Activated CD8-positive, alpha-beta T cell treated with anti-CD3 and anti-CD28 coated beads, Interleukin-2, amount 10 ng/mL, durations not matched to agents 7 days and 5 days (primary cell): ENCODE data around the gene ABLIM2. TPM values are rescaled to one million over a fixed set of nuclear protein-coding genes. Genes with fewer than 3 reads are reported as not detected.
A peak's percentile ranks its signal among the peaks of the same experiment; 100 is the strongest.

Source experiments
- ATAC-seq: fragments of 150-1000 bp; cut with Tn5 transposase; one replicate; pipeline ENCODE4 v1.10.0; 2021; ENCODE audit warnings: moderate library complexity
- CTCF ChIA-PET: fragments of 350-600 bp; sonication (Branson Sonifier 250); formaldehyde crosslinking; loops from one replicate; lab custom pipeline; 2021; ENCODE audit warnings: antibody characterized with exemption; lab: Charles Lee
- POLR2A ChIA-PET: fragments of 350-600 bp; sonication (Branson Sonifier 250); formaldehyde crosslinking; loops from one replicate; lab custom pipeline; 2021; ENCODE audit warnings: antibody characterized with exemption; lab: Charles Lee
- DNase-seq: peaks from one replicate; pipeline ENCODE4 v3.0.0-alpha.2; 2020
- H3K27ac Mint-ChIP-seq: one replicate; pipeline ENCODE4 v1.8.0; 2021; ENCODE audit warnings: mild to moderate bottlenecking, mixed read lengths
- H3K27me3 Mint-ChIP-seq: one replicate; pipeline ENCODE4 v1.8.0; 2021; ENCODE audit warnings: low read depth, mixed read lengths
- H3K36me3 Mint-ChIP-seq: one replicate; pipeline ENCODE4 v1.8.0; 2021; ENCODE audit warnings: low read depth, mixed read lengths
- H3K4me1 Mint-ChIP-seq: one replicate; pipeline ENCODE4 v1.8.0; 2021; ENCODE audit warnings: low read depth, mixed read lengths
- H3K4me3 Mint-ChIP-seq: one replicate; pipeline ENCODE4 v1.8.0; 2021; ENCODE audit warnings: mild to moderate bottlenecking, mixed read lengths
- H3K9me3 Mint-ChIP-seq: one replicate; pipeline ENCODE4 v1.8.0; 2022; ENCODE audit warnings: mixed read lengths; ENCODE audit not compliant: insufficient read depth
- total RNA-seq, 2 experiments: library from RNA; stranded (reverse); gene quantifications; one replicate each; pipeline ENCODE4 v1.2.3, GENCODE V29; 2021

Gene ABLIM2
- total RNA-seq, 2 experiments from 2014 or later, result 0.42 to 0.55 TPM

GRCh38 chr4:8086783-8087445, 71.7 kb downstream of the ABLIM2 start:
- no peaks in the 10 kb centered on the region for H3K9me3 Mint-ChIP-seq
- ChIA-PET POLR2A (no interaction called here), CTCF (no interaction called here)
- H3K27ac Mint-ChIP-seq, result no peak overlapping the region
- no peaks in the 10 kb centered on the region for H3K36me3 Mint-ChIP-seq
- no peaks in the 10 kb centered on the region for H3K4me1 Mint-ChIP-seq
- DNase-seq (no peak), ATAC-seq (no peak)
- no peaks in the 10 kb centered on the region for H3K27me3 Mint-ChIP-seq
- no peak overlapping the region for H3K4me3 Mint-ChIP-seq

- ChIA-PET CTCF (no interaction called here), POLR2A (no interaction called here)
- Mint-ChIP-seq H3K4me1 (no peaks in the 10 kb centered on the region), H3K27ac (no peak overlapping the region), H3K4me3 (no peak overlapping the region), H3K9me3 (no peaks in the 10 kb centered on the region), H3K27me3 (no peaks in the 10 kb centered on the region), H3K36me3 (no peaks in the 10 kb centered on the region)
- no peak for ATAC-seq
- no peak for DNase-seq
Observed at GRCh38 chr4:8085491-8086117, 73.0 kb downstream of the ABLIM2 start.

DNA sequence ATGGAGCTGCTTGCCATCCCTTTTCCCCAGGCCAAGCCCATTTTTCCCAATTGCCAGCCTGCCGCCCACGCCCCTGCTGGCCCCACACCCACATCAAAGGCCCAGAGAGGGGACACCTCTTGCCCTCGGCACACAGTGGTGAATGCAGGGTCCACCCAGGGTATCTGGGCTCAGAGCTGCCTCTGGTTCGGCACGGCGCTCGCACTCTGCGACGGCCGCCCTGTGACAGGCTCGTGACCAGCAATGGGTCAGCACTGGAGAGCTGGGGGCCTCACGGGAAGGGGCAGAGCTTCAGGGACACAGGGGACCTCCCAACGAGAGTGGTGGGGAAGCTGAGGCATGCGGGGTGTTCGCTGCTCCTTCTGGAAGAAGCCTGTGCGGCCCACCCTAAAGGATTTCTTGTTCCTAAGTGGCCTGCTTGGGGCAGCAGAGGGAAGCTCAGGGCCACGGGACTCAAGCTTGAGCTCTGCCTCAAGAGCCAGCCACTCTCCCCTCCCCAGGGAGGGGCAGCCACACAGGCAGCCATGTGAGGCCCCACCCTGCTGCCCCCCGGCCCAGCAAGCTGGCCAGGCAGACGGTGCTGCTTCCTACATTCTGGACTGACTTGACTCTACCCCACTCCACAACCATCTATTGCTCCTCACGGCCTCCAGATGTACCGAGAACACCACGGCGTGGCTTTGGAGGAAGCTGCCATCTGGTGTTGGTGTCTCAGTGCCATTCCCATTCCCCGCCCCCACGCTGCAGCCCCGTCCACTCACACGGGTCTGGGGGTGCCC, 73.7 kb downstream of the ABLIM2 start:
- no peaks in the 10 kb centered on the region for H3K27me3 Mint-ChIP-seq
- no peak overlapping the region for H3K27ac Mint-ChIP-seq
- no peaks in the 10 kb centered on the region for H3K9me3 Mint-ChIP-seq
- H3K4me3 Mint-ChIP-seq, result no peak overlapping the region
- no peak for ATAC-seq
- no peaks in the 10 kb centered on the region for H3K4me1 Mint-ChIP-seq
- ChIA-PET POLR2A (no interaction called here), CTCF (no interaction called here)
- H3K36me3 Mint-ChIP-seq, result no peaks in the 10 kb centered on the region
- DNase-seq, result no peak

- Mint-ChIP-seq H3K36me3 (no peaks in the 10 kb centered on the region), H3K9me3 (no peaks in the 10 kb centered on the region), H3K4me1 (no peaks in the 10 kb centered on the region), H3K4me3 (no peak overlapping the region), H3K27me3 (no peaks in the 10 kb centered on the region), H3K27ac (no peak overlapping the region)
- no peak for ATAC-seq
- DNase-seq, result no peak
- ChIA-PET POLR2A (no interaction called here), CTCF (no interaction called here)
Observed at GRCh38 chr4:8084031-8084660, 74.5 kb downstream of the ABLIM2 start.

DNA sequence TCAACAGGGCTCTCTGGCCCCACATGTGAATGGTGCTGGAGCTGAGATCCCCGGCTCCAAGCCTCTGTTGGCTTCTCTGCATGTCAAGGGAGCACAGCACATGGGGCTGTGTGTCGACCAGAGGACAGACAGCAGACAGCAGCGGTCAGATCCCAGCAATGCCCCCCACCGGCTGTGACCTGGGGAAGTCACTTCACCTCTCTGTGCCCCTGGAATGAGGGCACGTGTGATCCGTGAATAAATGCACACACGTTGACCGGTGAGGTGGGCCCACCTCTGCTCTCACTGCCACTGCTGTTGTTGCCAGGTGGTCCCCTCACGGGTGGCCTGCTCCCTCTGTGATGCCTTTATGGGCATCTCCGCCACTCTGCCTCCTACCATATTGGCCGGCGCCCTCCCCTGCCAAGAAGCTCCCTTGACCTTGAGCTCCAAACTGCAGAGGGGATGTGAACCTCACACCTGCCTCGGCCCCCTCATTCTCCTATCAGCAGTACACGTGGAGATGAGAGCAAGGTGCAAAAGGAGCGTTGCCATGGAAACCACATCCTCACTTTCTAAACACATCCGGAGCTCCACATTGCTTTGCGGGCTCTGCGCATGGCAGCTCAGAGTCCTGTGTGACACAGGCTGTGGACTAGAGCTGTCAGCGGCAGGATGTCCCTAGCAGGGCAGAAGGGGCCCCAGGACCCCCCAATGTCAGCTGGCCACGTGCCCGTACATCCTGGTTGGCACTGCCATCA, 75.4 kb downstream of the ABLIM2 start:
- Mint-ChIP-seq H3K36me3 (no peaks in the 10 kb centered on the region), H3K27ac (no peak overlapping the region), H3K27me3 (no peaks in the 10 kb centered on the region), H3K9me3 (no peaks in the 10 kb centered on the region), H3K4me3 (no peak overlapping the region), H3K4me1 (no peaks in the 10 kb centered on the region)
- ATAC-seq (no peak), DNase-seq (peak; percentile 27)
- POLR2A ChIA-PET, result no interaction called here
- CTCF ChIA-PET, result no interaction called here

GRCh38 chr4:8082517-8083055, 76.0 kb downstream of the ABLIM2 start:
- ATAC-seq, result no peak
- Mint-ChIP-seq H3K36me3 (no peaks in the 10 kb centered on the region), H3K27me3 (no peaks in the 10 kb centered on the region), H3K4me1 (no peaks in the 10 kb centered on the region), H3K27ac (no peak overlapping the region), H3K4me3 (no peak overlapping the region), H3K9me3 (no peaks in the 10 kb centered on the region)
- POLR2A ChIA-PET, result no interaction called here
- DNase-seq, result no peak
- CTCF ChIA-PET, result no interaction called here

- H3K4me1 Mint-ChIP-seq, result no peaks in the 10 kb centered on the region
- no peaks in the 10 kb centered on the region for H3K9me3 Mint-ChIP-seq
- no peaks in the 10 kb centered on the region for H3K36me3 Mint-ChIP-seq
- ChIA-PET CTCF (no interaction called here), POLR2A (no interaction called here)
- ATAC-seq, result no peak
- H3K27me3 Mint-ChIP-seq, result no peaks in the 10 kb centered on the region
- no peak overlapping the region for H3K4me3 Mint-ChIP-seq
- H3K27ac Mint-ChIP-seq, result no peak overlapping the region
- no peak for DNase-seq
Observed at GRCh38 chr4:8081621-8082516, 76.7 kb downstream of the ABLIM2 start.

DNA sequence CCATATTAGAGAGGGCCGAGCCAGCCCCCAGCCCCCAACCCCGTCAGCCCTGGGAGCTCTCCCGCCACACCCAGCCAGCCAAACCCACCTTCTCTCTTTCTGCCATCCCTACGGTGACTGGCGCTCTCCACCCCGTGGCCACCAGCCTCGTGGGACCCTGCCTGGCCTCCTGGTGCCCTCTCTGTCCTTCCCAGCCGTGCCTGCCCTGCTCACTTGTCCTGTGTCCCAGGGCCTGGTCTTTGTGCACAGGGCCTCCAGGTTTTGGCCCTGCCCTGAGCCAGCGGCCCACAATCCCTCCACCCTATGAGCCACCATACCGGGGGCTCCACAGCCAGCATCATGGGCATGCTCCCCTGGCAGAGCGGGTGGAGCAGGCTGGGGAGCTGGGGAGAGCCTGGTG, 77.4 kb downstream of the ABLIM2 start:
- Mint-ChIP-seq H3K27ac (no peak overlapping the region), H3K27me3 (no peaks in the 10 kb centered on the region), H3K9me3 (no peaks in the 10 kb centered on the region), H3K4me1 (no peaks in the 10 kb centered on the region), H3K36me3 (no peaks in the 10 kb centered on the region), H3K4me3 (no peak overlapping the region)
- ChIA-PET POLR2A (no interaction called here), CTCF (no interaction called here)
- ATAC-seq (no peak), DNase-seq (no peak)

GRCh38 chr4:8080754-8081065, 77.9 kb downstream of the ABLIM2 start:
- Mint-ChIP-seq H3K36me3 (no peaks in the 10 kb centered on the region), H3K4me3 (no peak overlapping the region), H3K27me3 (no peaks in the 10 kb centered on the region), H3K4me1 (no peaks in the 10 kb centered on the region), H3K9me3 (no peaks in the 10 kb centered on the region), H3K27ac (no peak overlapping the region)
- no peak for ATAC-seq
- POLR2A ChIA-PET, result no interaction called here
- no peak for DNase-seq
- CTCF ChIA-PET, result no interaction called here

DNA sequence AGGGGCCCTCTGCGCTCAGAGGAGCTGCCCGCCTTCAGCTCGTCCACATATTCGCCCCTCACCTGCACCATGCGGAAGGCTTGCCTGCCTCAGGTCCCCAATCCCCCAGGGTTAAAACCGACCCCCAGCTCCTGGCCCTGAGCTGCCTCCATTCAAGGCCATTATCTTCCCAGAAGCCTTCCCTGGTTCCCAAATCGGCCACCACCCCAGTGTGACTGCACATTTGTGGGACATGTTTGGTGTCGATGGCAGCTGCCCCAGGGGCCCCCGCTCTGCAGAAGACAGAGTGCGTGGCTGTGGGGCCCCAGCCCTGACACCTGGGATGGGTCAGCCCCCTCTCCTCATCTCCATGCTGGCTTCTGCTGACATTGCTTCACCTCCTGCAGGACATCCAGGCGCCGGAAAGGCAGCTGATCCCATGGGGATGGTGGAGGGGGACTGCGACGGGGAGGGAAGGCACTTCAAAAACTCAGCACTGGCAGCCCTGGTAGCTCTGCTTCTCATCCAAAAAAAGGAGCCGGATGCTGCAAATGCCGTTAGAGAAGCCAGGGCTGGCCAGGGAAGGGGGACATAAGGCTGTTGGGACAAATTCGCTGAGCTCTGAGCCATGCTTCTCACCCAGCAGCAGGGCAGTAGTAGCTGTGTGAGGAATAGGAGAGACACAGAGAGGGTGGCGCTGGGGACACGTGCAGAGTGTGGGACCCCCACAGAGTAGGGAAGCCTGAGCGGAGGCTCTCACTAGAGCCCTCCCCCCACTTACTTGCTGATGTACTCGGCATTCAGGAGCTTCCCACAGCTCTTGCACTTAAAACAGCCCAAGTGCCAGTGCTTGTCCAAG, 78.5 kb downstream of the ABLIM2 start:
- CTCF ChIA-PET, result no interaction called here
- DNase-seq (no peak), ATAC-seq (no peak)
- H3K9me3 Mint-ChIP-seq, result no peaks in the 10 kb centered on the region
- no peak overlapping the region for H3K4me3 Mint-ChIP-seq
- POLR2A ChIA-PET, result no interaction called here
- no peak overlapping the region for H3K27ac Mint-ChIP-seq
- no peaks in the 10 kb centered on the region for H3K27me3 Mint-ChIP-seq
- H3K36me3 Mint-ChIP-seq, result no peaks in the 10 kb centered on the region
- no peaks in the 10 kb centered on the region for H3K4me1 Mint-ChIP-seq
